Endothelial cell of umbilical vein (primary cell): ENCODE results near the gene COL19A1. TPM values are rescaled to one million over a fixed set of nuclear protein-coding genes. Genes with fewer than 3 reads are reported as not detected.

Experiments used
- BruUV-seq: library from RNA; stranded (reverse); fragments of 400-500 nt; replicated peaks from 2 replicates; lab custom pipeline; 2021; lab: Mats Ljungman, UMichigan
- CTCF ChIA-PET: fragments of 300-600, 350-600 bp; sonication (Branson Sonifier 250); formaldehyde crosslinking; loops from one replicate; lab custom pipeline; 2021; ENCODE audit warnings: antibody characterized with exemption, inconsistent platforms; lab: Charles Lee
- POLR2A ChIA-PET: fragments of 300-600, 350-600 bp; sonication (Branson Sonifier 250); formaldehyde crosslinking; loops from one replicate; lab custom pipeline; 2021; ENCODE audit warnings: antibody characterized with exemption, inconsistent platforms; lab: Charles Lee
- DNase-seq: peaks from one replicate; pipeline ENCODE4 v3.0.0-alpha.2; 2011; ENCODE audit warnings: low read depth, low spot score
- FAIRE-seq: peaks from 2 replicates; lab custom pipeline; 2011; peaks lifted over from hg19 to GRCh38; lab: Jason Lieb, UNC
- H2AFZ ChIP-seq: 2 replicates; pipeline ENCODE4 v1.6.0; 2012; ENCODE audit warnings: low read depth, low read length, control low read depth, inconsistent platforms
- H3K27ac ChIP-seq: 2 replicates; pipeline ENCODE4 v1.5.1; 2011; ENCODE audit warnings: low read depth, mild to moderate bottlenecking, control low read depth, low read length, moderate library complexity; ENCODE audit not compliant: insufficient read depth
- H3K27me3 ChIP-seq, 2 experiments: 2 replicates each; pipeline versions ENCODE4 v1.6.0 to v1.6.1; 2011; ENCODE audit warnings: low read length in 2 of 2, mixed read lengths in 1 of 2; ENCODE audit not compliant: control insufficient read depth in 2 of 2, insufficient read depth in 2 of 2
- H3K36me3 ChIP-seq, 2 experiments: 2 replicates in 1 of 2; 3 replicates in 1 of 2; pipeline ENCODE4 v1.5.1; 2011; ENCODE audit warnings: low read length in 2 of 2, mild to moderate bottlenecking in 1 of 2, moderate library complexity in 1 of 2; ENCODE audit not compliant: control insufficient read depth in 2 of 2, insufficient read depth in 2 of 2; ENCODE audit errors: extremely low read depth in 1 of 2
- H3K4me1 ChIP-seq: 3 replicates; pipeline ENCODE4 v1.5.1; 2011; ENCODE audit warnings: mild to moderate bottlenecking, low read length; ENCODE audit not compliant: control insufficient read depth, insufficient read depth; ENCODE audit errors: extremely low read depth
- H3K4me2 ChIP-seq: 2 replicates; pipeline ENCODE4 v1.6.1; 2011; ENCODE audit warnings: low read length, control low read depth, mixed read lengths; ENCODE audit not compliant: insufficient read depth
- H3K4me3 ChIP-seq, 3 experiments: fragments of 200-600 bp in 1 of 3; sonication (generic), shearing (Covaris generic) in 1 of 3; replicated peaks in 1 of 3; 2 replicates each; pipeline ENCODE4 v1.5.1; 2011 to 2016; ENCODE audit warnings: control low read depth in 3 of 3, low read length in 3 of 3, mild to moderate bottlenecking in 2 of 3, inconsistent platforms in 1 of 3, low read depth in 1 of 3, moderate library complexity in 1 of 3; ENCODE audit not compliant: insufficient read depth in 1 of 3
- H3K79me2 ChIP-seq: 2 replicates; pipeline ENCODE4 v1.6.0; 2012; ENCODE audit warnings: low read length, inconsistent platforms; ENCODE audit not compliant: control insufficient read depth, insufficient read depth
- H3K9ac ChIP-seq: replicated peaks from 2 replicates; pipeline ENCODE3; 2011; ENCODE audit warnings: low read length, control low read depth; ENCODE audit not compliant: insufficient read depth; ENCODE audit errors: extremely low read depth
- H3K9me1 ChIP-seq: replicated peaks from 3 replicates; pipeline ENCODE4 v1.6.0; 2011; ENCODE audit warnings: mild to moderate bottlenecking, low read length; ENCODE audit not compliant: control insufficient read depth, insufficient read depth; ENCODE audit errors: extremely low read depth
- H3K9me3 ChIP-seq: replicated peaks from 2 replicates; pipeline ENCODE4 v1.5.1; 2012; ENCODE audit warnings: low read length, inconsistent platforms; ENCODE audit not compliant: control insufficient read depth, insufficient read depth
- H4K20me1 ChIP-seq: replicated peaks from 2 replicates; pipeline ENCODE3; 2011; ENCODE audit warnings: mild to moderate bottlenecking, low read length; ENCODE audit not compliant: control insufficient read depth, insufficient read depth; ENCODE audit errors: extremely low read depth
- EZH2 ChIP-seq: IDR thresholded peaks from 2 replicates; pipeline ENCODE4 v1.6.1; 2012; ENCODE audit warnings: borderline replicate concordance, low read depth, mild to moderate bottlenecking, moderate library complexity, low read length, inconsistent platforms; ENCODE audit not compliant: severe bottlenecking
- FOS ChIP-seq: IDR thresholded peaks from 2 replicates; pipeline ENCODE4 v1.6.1; 2011; ENCODE audit warnings: mild to moderate bottlenecking, low read length, moderate library complexity, borderline replicate concordance; ENCODE audit not compliant: insufficient read depth
- GATA2 ChIP-seq: IDR thresholded peaks from 2 replicates; pipeline ENCODE4 v1.7.0; 2011; ENCODE audit warnings: low read depth, mild to moderate bottlenecking, moderate library complexity, mixed read lengths, low read length; ENCODE audit not compliant: insufficient read length, insufficient read depth
- JUN ChIP-seq: IDR thresholded peaks from 2 replicates; pipeline ENCODE4 v1.6.1; 2011; ENCODE audit warnings: borderline replicate concordance, low read depth; ENCODE audit not compliant: insufficient read length, insufficient read depth
- MYC ChIP-seq: IDR thresholded peaks from one replicate; pipeline ENCODE4 v1.6.1; 2011; ENCODE audit warnings: mild to moderate bottlenecking, low read depth, low read length
- POLR2A ChIP-seq: IDR thresholded peaks from 2 replicates; pipeline ENCODE4 v1.6.1; 2012; ENCODE audit warnings: low read depth, mild to moderate bottlenecking, control low read depth, low read length
- POLR2AphosphoS5 ChIP-seq: IDR thresholded peaks from 2 replicates; pipeline ENCODE4 v1.6.1; 2012; ENCODE audit warnings: low read depth, mild to moderate bottlenecking, control low read depth, low read length, moderate library complexity; ENCODE audit not compliant: insufficient read depth
- dilution Hi-C: fragments of 300-500 bp; cut with MboI; formaldehyde crosslinking; loops from one replicate; pipeline ENCODE4 v1.15.0; 2019; ENCODE audit warnings: low sequenced_read_pairs; ENCODE audit not compliant: extremely low pct_ligation_motif_present
- intact Hi-C: fragments of 100-400 bp; cut with micrococcal nuclease; formaldehyde crosslinking; loops from one replicate; pipeline ENCODE4 v1.10.0; 2022
- polyA plus RNA-seq, 4 experiments: library from polyadenylated mRNA; depleted of rRNA in 3 of 4; stranded (reverse) in 3 of 4; unstranded in 1 of 4; fragments of >200 nt; gene quantifications; 2 replicates each; pipeline versions ENCODE4 v1.2.1 to v1.2.3, GENCODE V29; 2011 to 2012; ENCODE audit warnings: missing spikeins in 1 of 4
- total RNA-seq: library from RNA; stranded (reverse); gene quantifications from 2 replicates; pipeline ENCODE4 v1.2.3, GENCODE V29; 2021
- TF ChIP-seq, protein P1 (sequence below), 2 donors: IDR thresholded peaks; 1 replicate in 1 of 2; 2 replicates in 1 of 2; pipeline ENCODE4 v1.5.1; 2011; ENCODE audit warnings: low read length in 2 of 2, mild to moderate bottlenecking in 2 of 2, moderate library complexity in 2 of 2, control low read depth in 1 of 2, inconsistent platforms in 1 of 2, low read depth in 1 of 2; ENCODE audit not compliant: insufficient read depth in 1 of 2; ENCODE audit errors: extremely low read depth in 1 of 2
- TF ChIP-seq, protein P2 (sequence below): IDR thresholded peaks from 2 replicates; pipeline ENCODE4 v1.6.1; 2011; ENCODE audit not compliant: insufficient read depth, insufficient read length

Gene COL19A1
- total and polyA plus RNA-seq, 2 donors (not counting 3 experiments of a cell fraction or from before 2014, with no cell fraction given): not detected

DNA sequence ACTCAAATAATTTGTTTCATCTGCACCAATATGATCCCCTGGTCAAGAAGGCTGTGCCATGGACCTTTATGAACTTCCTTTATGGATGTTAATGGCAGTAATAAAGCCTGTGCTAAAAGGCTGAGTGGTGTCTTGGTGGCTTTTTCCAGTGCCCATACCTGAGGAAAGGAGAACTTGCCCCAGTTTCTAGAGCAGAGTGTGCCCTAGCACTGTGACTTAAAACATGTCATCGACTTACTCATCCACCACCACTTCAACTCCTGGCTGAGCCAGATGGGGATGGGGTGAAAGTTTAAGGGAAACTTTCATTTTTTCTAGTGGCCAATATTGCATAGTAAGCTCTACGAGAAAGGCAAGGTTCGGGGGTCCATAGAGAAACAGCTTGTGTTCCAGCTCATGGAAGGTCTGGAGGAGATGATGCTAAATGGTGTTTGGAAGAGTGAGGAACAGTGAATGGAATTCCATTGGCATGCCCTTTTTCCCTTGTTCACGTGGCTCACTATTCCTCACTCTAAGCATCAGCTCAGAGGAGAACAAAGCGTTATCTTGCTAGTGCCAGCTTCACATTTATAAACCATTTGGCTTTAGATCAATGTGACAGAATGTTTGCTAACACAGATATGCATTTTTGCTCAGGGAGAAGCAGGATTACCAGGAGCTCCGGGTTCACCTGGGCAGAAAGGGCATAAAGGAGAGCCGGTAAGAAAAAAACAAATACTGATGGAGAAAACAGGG is 71.2 kb downstream of the COL19A1 start:
- H3K9me1 ChIP-seq: no peaks in the 10 kb centered on the region
- no peak overlapping the region for H3K4me3 ChIP-seq
- no peaks in the 10 kb centered on the region for H3K4me1 ChIP-seq
- no peaks in the 10 kb centered on the region for H3K79me2 ChIP-seq
- no peak overlapping the region for H3K4me2 ChIP-seq
- POLR2A ChIA-PET: no interaction called here
- no peak overlapping the region for H3K27ac ChIP-seq
- intact Hi-C loops: no loop called here
- FAIRE-seq (no peak), DNase-seq (no peak)
- no peak overlapping the region for H2AFZ ChIP-seq
- CTCF ChIA-PET: no interaction called here
- H4K20me1 ChIP-seq: no peaks in the 10 kb centered on the region
- TF ChIP-seq, protein P1, sequence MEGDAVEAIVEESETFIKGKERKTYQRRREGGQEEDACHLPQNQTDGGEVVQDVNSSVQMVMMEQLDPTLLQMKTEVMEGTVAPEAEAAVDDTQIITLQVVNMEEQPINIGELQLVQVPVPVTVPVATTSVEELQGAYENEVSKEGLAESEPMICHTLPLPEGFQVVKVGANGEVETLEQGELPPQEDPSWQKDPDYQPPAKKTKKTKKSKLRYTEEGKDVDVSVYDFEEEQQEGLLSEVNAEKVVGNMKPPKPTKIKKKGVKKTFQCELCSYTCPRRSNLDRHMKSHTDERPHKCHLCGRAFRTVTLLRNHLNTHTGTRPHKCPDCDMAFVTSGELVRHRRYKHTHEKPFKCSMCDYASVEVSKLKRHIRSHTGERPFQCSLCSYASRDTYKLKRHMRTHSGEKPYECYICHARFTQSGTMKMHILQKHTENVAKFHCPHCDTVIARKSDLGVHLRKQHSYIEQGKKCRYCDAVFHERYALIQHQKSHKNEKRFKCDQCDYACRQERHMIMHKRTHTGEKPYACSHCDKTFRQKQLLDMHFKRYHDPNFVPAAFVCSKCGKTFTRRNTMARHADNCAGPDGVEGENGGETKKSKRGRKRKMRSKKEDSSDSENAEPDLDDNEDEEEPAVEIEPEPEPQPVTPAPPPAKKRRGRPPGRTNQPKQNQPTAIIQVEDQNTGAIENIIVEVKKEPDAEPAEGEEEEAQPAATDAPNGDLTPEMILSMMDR (IDR thresholded peaks at IDR 0.05; ENCODE audit: extremely low read depth in 1 of 2, insufficient read depth in 1 of 2, low read depth in 1 of 2, low read length in 2 of 2): no peak
- TF ChIP-seq, protein P2, sequence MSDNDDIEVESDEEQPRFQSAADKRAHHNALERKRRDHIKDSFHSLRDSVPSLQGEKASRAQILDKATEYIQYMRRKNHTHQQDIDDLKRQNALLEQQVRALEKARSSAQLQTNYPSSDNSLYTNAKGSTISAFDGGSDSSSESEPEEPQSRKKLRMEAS: no peak
- TF ChIP-seq POLR2A: no peak
- no peak for TF ChIP-seq POLR2AphosphoS5
- no peak for TF ChIP-seq EZH2
- no peak for TF ChIP-seq MYC
- TF ChIP-seq FOS: no peak
- TF ChIP-seq GATA2: no peak
- TF ChIP-seq JUN: no peak
- BruUV-seq: no TSS peak
- no peak overlapping the region for H3K9ac ChIP-seq
- dilution Hi-C loops: no loop called here
- no peaks in the 10 kb centered on the region for H3K36me3 ChIP-seq
- H3K9me3 ChIP-seq: no peaks in the 10 kb centered on the region
- no peaks in the 10 kb centered on the region for H3K27me3 ChIP-seq
